Renal cortical epithelial cell (primary cell): Measurements from ENCODE around the gene ABTB2. TPM values are rescaled to one million over a fixed set of nuclear protein-coding genes. Genes with fewer than 3 reads are reported as not detected.

Source experiments
- DNase-seq: peaks from one replicate; pipeline ENCODE4 v3.0.0-alpha.2; 2011; ENCODE audit warnings: low read depth
- total RNA-seq: library from RNA; depleted of rRNA; stranded (reverse); fragments of >200 nt; gene quantifications from 2 replicates; pipeline ENCODE4 v1.2.3, GENCODE V29; 2014

Gene ABTB2
- total RNA-seq, 1 donor from 2014 or later = 44.1 TPM

DNA sequence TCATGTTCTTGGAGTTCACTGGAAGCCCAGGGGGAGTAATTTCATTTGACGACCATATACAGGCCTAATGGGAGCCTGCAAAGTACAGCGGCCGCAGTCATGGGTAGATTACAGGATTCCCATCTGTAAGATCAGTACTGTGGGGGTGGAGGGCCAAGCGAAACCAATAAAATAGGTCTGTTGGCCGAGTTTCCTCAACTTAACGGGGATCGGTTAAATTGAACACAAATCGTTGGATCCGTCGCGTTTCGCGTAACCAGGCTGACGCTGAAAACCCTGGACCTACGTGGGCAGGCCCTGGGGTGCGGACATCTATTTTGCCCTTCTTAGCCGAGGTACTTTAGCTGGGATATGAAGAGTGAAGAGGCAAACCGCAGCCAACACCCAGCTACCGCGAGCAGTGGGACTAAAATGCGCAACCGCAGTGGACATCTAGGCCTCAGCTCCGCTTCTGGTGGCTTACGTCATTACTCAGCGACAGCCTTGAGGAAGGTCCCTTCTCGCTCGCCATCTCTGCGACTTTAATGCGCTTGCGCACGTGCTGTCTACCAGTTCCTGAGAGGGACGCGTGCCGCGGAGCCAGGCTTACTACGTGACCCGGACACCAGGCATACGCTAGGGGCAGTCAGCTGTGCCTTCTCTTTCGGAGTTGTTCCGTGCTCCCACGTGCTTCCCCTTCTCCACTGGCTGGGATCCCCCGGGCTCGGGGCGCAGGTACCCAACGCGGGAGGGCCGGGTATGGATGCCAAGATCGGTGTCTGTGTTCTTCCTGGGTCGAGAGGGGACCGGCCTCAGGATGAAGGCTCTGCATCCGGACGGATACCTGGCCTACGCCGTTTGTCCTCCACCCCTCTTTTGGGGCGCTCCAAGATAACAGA lies 252.5 kb downstream of the ABTB2 start, which contains the start of gene NAT10:
TSS of gene NAT10 (plus strand) at position 551 of the 878 bp plus-strand sequence. CDS start 2,597 bp downstream, outside the sequence.
- peak; percentile 97 for DNase-seq

- DNase-seq = no peak
Observed at GRCh38 chr11:34104680-34105078, 253.1 kb downstream of the ABTB2 start.

Other genes with a start within 250 kb of the ABTB2 start
- 93.1 and 343 TPM in 2 replicates for gene CAT, start 80.9 kb upstream of the ABTB2 start, total RNA-seq
- 0.35 TPM in 1 of 2 replicates, not detected in the other for gene ELF5, start 155.8 kb upstream of the ABTB2 start, total RNA-seq